Loucy (cell line): ENCODE measurements around the gene GPR6.

Source experiments
- EZH2phosphoT487 ChIP-seq: fragments of 200-600 bp; IDR thresholded peaks from 2 replicates; pipeline ENCODE4 v1.6.1; 2018; ENCODE audit warnings: antibody characterized with exemption, mild to moderate bottlenecking, moderate library complexity, borderline replicate concordance
- TF ChIP-seq, protein P1 (sequence below): fragments of 200-600 bp; sonication (generic); conservative IDR thresholded peaks from 2 replicates; pipeline ENCODE4 v1.5.1; 2014; ENCODE audit warnings: mild to moderate bottlenecking, antibody characterized with exemption, low read length

- TF ChIP-seq, protein P1, sequence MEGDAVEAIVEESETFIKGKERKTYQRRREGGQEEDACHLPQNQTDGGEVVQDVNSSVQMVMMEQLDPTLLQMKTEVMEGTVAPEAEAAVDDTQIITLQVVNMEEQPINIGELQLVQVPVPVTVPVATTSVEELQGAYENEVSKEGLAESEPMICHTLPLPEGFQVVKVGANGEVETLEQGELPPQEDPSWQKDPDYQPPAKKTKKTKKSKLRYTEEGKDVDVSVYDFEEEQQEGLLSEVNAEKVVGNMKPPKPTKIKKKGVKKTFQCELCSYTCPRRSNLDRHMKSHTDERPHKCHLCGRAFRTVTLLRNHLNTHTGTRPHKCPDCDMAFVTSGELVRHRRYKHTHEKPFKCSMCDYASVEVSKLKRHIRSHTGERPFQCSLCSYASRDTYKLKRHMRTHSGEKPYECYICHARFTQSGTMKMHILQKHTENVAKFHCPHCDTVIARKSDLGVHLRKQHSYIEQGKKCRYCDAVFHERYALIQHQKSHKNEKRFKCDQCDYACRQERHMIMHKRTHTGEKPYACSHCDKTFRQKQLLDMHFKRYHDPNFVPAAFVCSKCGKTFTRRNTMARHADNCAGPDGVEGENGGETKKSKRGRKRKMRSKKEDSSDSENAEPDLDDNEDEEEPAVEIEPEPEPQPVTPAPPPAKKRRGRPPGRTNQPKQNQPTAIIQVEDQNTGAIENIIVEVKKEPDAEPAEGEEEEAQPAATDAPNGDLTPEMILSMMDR, result no peak
- no peak for TF ChIP-seq EZH2phosphoT487
Observed at GRCh38 chr6:109979033-109979921, 1.2 kb downstream of the GPR6 start.
